H1 (cell line): Measurements from ENCODE around the gene CORO6. TPM values are rescaled to one million over a fixed set of nuclear protein-coding genes. Genes with fewer than 3 reads are reported as not detected.

Experiments used
- EGR1 ChIP-seq: IDR thresholded peaks from 2 replicates; pipeline ENCODE4 v1.6.1; 2011; ENCODE audit warnings: low read depth, low read length, borderline replicate concordance
- TAF1 ChIP-seq: IDR thresholded peaks from 2 replicates; pipeline ENCODE4 v1.6.1; 2011; ENCODE audit warnings: mild to moderate bottlenecking, low read depth, low read length
- TBP ChIP-seq: IDR thresholded peaks from 2 replicates; pipeline ENCODE4 v1.6.1; 2011; ENCODE audit warnings: low read depth, low read length, improper control_type of control experiment
- YY1 ChIP-seq: IDR thresholded peaks from 2 replicates; pipeline ENCODE4 v1.6.1; 2011; ENCODE audit warnings: low read depth, mild to moderate bottlenecking, low read length
- polyA plus RNA-seq, 7 experiments: library from polyadenylated mRNA; depleted of rRNA in 3 of 7; stranded (reverse) in 5 of 7; unstranded in 2 of 7; fragments of >200 nt in 5 of 7; fragments of 200-250 nt in 2 of 7; gene quantifications; 1 replicate in 5 of 7; 2 replicates in 1 of 7; 4 replicates in 1 of 7; pipeline versions ENCODE4 v1.2.1 to v1.2.3, GENCODE V29; 2011 to 2013; ENCODE audit warnings: missing spikeins in 2 of 7, mixed read lengths in 2 of 7
- total RNA-seq: library from RNA; stranded (reverse); fragmentation: NEBNext Ultra II Directional; extraction: Animal tissue kit (Norgen Biotek cat#: 25700); gene quantifications from 2 replicates; pipeline ENCODE4 v1.2.1, GENCODE V29; 2021

The CORO6 gene
- total and polyA plus RNA-seq, 2 of the 8 experiments (the other 6 are each of a cell fraction or from before 2014, with no cell fraction given), result 2.5 to 8.6 TPM

GRCh38 chr17:29617481-29618271, 5.0 kb downstream of the CORO6 start (continued):
- TF ChIP-seq TAF1 (peak; percentile 51; the same call in 1 of the 2 replicates), EGR1 (0 out of 2 replicates have a peak, but pooled peaks have one; percentile 24), TBP (peak; percentile 82), YY1 (0 out of 2 replicates have a peak, but pooled peaks have one; percentile 19)
